ENCODE results near the gene HIKESHI. TPM values are rescaled to one million over a fixed set of nuclear protein-coding genes. Genes with fewer than 3 reads are reported as not detected.

HIKESHI gene
- total and polyA plus RNA-seq, 2 of the 8 experiments (the other 6 are each of a cell fraction or from before 2014, with no cell fraction given) = 65.4 to 90.2 TPM

- no peak overlapping the region for H4K5ac ChIP-seq (ENCODE audit: insufficient read length, low read depth, low read length)
- peaks cover 2% of the 10 kb centered on the region; the same call in 1 of the 2 replicates for H3K79me1 ChIP-seq (ENCODE audit: low read depth, low read length)
- no peak overlapping the region for H2BK15ac ChIP-seq (ENCODE audit: low read length)
- no peak overlapping the region for H3K18ac ChIP-seq (ENCODE audit: extremely low read depth, low read length)
- FAIRE-seq (no peak), DNase-seq (ENCODE audit: low read depth in 1 of 2, low spot score in 2 of 2) (no peak)
- H2AFZ ChIP-seq (ENCODE audit: low read length) = no peak overlapping the region
- H3K23ac ChIP-seq (ENCODE audit: insufficient read length) = no peak overlapping the region
- 90% methylated on average over 8 of the region's 8 CpGs; no CpG with 5 or more reads in 1 of the 2 experiments for WGBS, 2 experiments (ENCODE audit: extremely low coverage in 1 of 2, insufficient coverage in 1 of 2, insufficient read length in 1 of 2, insufficient replicate concordance in 2 of 2, low coverage in 1 of 2, low lambda C conversion rate in 2 of 2, missing lambda C conversion rate in 1 of 2)
- H3K56ac ChIP-seq (replicated peaks; ENCODE audit: insufficient read length, low read depth, low read length) = no peak overlapping the region
- H3K79me2 ChIP-seq (ENCODE audit: control insufficient read depth in 1 of 2, insufficient read depth in 2 of 2, low read length in 2 of 2) = peaks cover 0 to 16% of the 10 kb centered on the region in 2 experiments; a peak in 1 of 4 replicates
- no peak overlapping the region for H4K91ac ChIP-seq (replicated peaks; ENCODE audit: insufficient read length, low read length)
- no peak overlapping the region for H2BK12ac ChIP-seq (ENCODE audit: low read depth, low read length)
- H2BK20ac ChIP-seq (ENCODE audit: low read length) = no peak overlapping the region
- no peak overlapping the region for H3K27ac ChIP-seq (ENCODE audit: low read depth, low read length)
- H3K27me3 ChIP-seq (replicated peaks in 1 of 4; ENCODE audit: control insufficient read depth in 3 of 4, extremely low read depth in 1 of 4, insufficient read depth in 3 of 4, low read length in 3 of 4) = no peaks in the 10 kb centered on the region
- POLR2A ChIA-PET (ENCODE audit: partially characterized antibody) = interaction anchor here (0.6 kb wide), 1 partner anchor 271 kb away, joined by 3 read pairs; no protein-coding TSS in a partner anchor
- no peak overlapping the region for H3K4me3 ChIP-seq (ENCODE audit: extremely low read depth in 1 of 4, insufficient read depth in 2 of 4, low read depth in 3 of 4, low read length in 4 of 4)
- no peak overlapping the region for H2BK5ac ChIP-seq (ENCODE audit: low read depth, low read length)
- H3K14ac ChIP-seq (ENCODE audit: insufficient read length) = no peak overlapping the region
- no peaks in the 10 kb centered on the region for H3K4me1 ChIP-seq (replicated peaks in 1 of 4; ENCODE audit: control insufficient read depth in 3 of 4, insufficient read depth in 4 of 4, low read length in 3 of 4)
- H4K8ac ChIP-seq (ENCODE audit: extremely low read depth, insufficient read depth, low read length) = no peak overlapping the region
- no peaks in the 10 kb centered on the region for H3K23me2 ChIP-seq (ENCODE audit: low read depth, low read length)
- H3K9ac ChIP-seq (replicated peaks in 1 of 4; ENCODE audit: extremely low read depth in 1 of 4, low read depth in 3 of 4, low read length in 3 of 4) = no peak overlapping the region
- no peak overlapping the region for H2AK5ac ChIP-seq (ENCODE audit: low read depth, low read length)
- TF ChIP-seq, protein P1, sequence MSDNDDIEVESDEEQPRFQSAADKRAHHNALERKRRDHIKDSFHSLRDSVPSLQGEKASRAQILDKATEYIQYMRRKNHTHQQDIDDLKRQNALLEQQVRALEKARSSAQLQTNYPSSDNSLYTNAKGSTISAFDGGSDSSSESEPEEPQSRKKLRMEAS (IDR thresholded peaks at IDR 0.05) = no peak
- no peak for TF ChIP-seq CTBP2 (IDR thresholded peaks at IDR 0.05; ENCODE audit: borderline replicate concordance, insufficient read depth, insufficient read length, low read length)
- no peak for TF ChIP-seq TBP (IDR thresholded peaks at IDR 0.05; ENCODE audit: low read depth, low read length)
- TF ChIP-seq CEBPB (IDR thresholded peaks at IDR 0.05; ENCODE audit: low read depth, low read length) = no peak
- H3K36me3 ChIP-seq (ENCODE audit: control insufficient read depth in 2 of 4, insufficient read depth in 4 of 4, low read length in 3 of 4) = peaks cover 0 to 17% (median 5%) of the 10 kb centered on the region in 4 experiments; a peak in 6 of 8 replicates
- no peaks in the 10 kb centered on the region for H3K9me3 ChIP-seq (ENCODE audit: insufficient read depth in 2 of 2, low read depth in 1 of 2, low read length in 1 of 2)
- H3K4ac ChIP-seq (replicated peaks; ENCODE audit: insufficient read length, low read depth, low read length) = no peak overlapping the region
- no peak overlapping the region for H3K4me2 ChIP-seq (ENCODE audit: insufficient read depth in 1 of 2, low read depth in 2 of 2, low read length in 2 of 2)
- H4K20me1 ChIP-seq (replicated peaks in 1 of 2; ENCODE audit: control insufficient read depth in 1 of 2, insufficient read depth in 2 of 2, low read length in 2 of 2) = no peaks in the 10 kb centered on the region
- no peak overlapping the region for H2BK120ac ChIP-seq (replicated peaks; ENCODE audit: low read depth, low read length)
- CTCF ChIA-PET (ENCODE audit: partially characterized antibody) = interaction anchor here (1.2 kb wide), 1 partner anchor 16 kb away, joined by 3 read pairs; no protein-coding TSS in a partner anchor
These were observed 23.8 kb upstream of the HIKESHI start for GRCh38 chr11:86278226-86278625.
